Activated B cell treated with CpG ODN at 0.5 μM for 24 hours (primary cell): ENCODE results near the gene ATRN. TPM values are rescaled to one million over a fixed set of nuclear protein-coding genes. Genes with fewer than 3 reads are reported as not detected.
"Not testable (repeated sequence)": the region's sequence is repeated elsewhere in the genome, so short reads cannot be mapped to it uniquely, and the experiment has no call there.

Source experiments
- ATAC-seq: fragments of 200-7000 bp; cut with Tn5 transposase; one replicate; pipeline ENCODE4 v1.10.0; 2021; ENCODE audit warnings: low read depth, mild to moderate bottlenecking, moderate library complexity
- CTCF ChIA-PET: fragments of 350-600 bp; sonication (Branson Sonifier 250); formaldehyde crosslinking; loops from one replicate; lab custom pipeline; 2021; ENCODE audit warnings: antibody characterized with exemption; lab: Charles Lee
- POLR2A ChIA-PET: fragments of 350-600 bp; sonication (Branson Sonifier 250); formaldehyde crosslinking; loops from one replicate; lab custom pipeline; 2021; ENCODE audit warnings: antibody characterized with exemption; lab: Charles Lee
- DNase-seq: peaks from one replicate; pipeline ENCODE4 v3.0.0; 2022
- H3K27ac Mint-ChIP-seq: one replicate; pipeline ENCODE4 v1.8.0; 2020; ENCODE audit warnings: mixed read lengths
- H3K27me3 Mint-ChIP-seq: one replicate; pipeline ENCODE4 v1.8.0; 2021; ENCODE audit warnings: mixed read lengths
- H3K36me3 Mint-ChIP-seq: one replicate; pipeline ENCODE4 v1.8.0; 2021; ENCODE audit warnings: low read depth, mixed read lengths
- H3K4me1 Mint-ChIP-seq: one replicate; pipeline ENCODE4 v1.8.0; 2021; ENCODE audit warnings: mixed read lengths
- H3K4me3 Mint-ChIP-seq: one replicate; pipeline ENCODE4 v1.8.0; 2020; ENCODE audit warnings: mild to moderate bottlenecking, mixed read lengths
- H3K9me3 Mint-ChIP-seq: one replicate; pipeline ENCODE4 v1.8.0; 2020; ENCODE audit warnings: mixed read lengths
- CTCF ChIP-seq: fragments of 200-600 bp; IDR thresholded peaks from one replicate; pipeline ENCODE4 v1.8.0; 2022; ENCODE audit warnings: antibody characterized with exemption, mild to moderate bottlenecking
- intact Hi-C: fragments of 100-400 bp; cut with micrococcal nuclease; formaldehyde crosslinking; loops from one replicate; pipeline ENCODE4 v1.15.1; 2024
- total RNA-seq: library from RNA; stranded (reverse); gene quantifications from 2 replicates; pipeline ENCODE4 v1.2.3, GENCODE V29; 2022

The ATRN gene
- total RNA-seq, 1 donor from 2014 or later, result 13.0 TPM

- H3K27ac Mint-ChIP-seq, result no peak overlapping the region
- peaks cover 4% of the 10 kb centered on the region for H3K36me3 Mint-ChIP-seq
- no peak for TF ChIP-seq CTCF
- DNase-seq (no peak), ATAC-seq (no peak)
- CTCF ChIA-PET, result no interaction called here
- no peak overlapping the region for H3K4me3 Mint-ChIP-seq
- POLR2A ChIA-PET, result no interaction called here
- no peaks in the 10 kb centered on the region for H3K27me3 Mint-ChIP-seq
- intact Hi-C loops, result no loop called here
- H3K4me1 Mint-ChIP-seq, result no peaks in the 10 kb centered on the region
- no peaks in the 10 kb centered on the region for H3K9me3 Mint-ChIP-seq
Measured at GRCh38 chr20:3509064-3509463, 38.2 kb downstream of the ATRN start.

- Mint-ChIP-seq H3K9me3 (no peaks in the 10 kb centered on the region), H3K4me3 (no peak overlapping the region), H3K4me1 (no peaks in the 10 kb centered on the region), H3K27ac (no peak overlapping the region), H3K36me3 (peaks cover 4% of the 10 kb centered on the region), H3K27me3 (no peaks in the 10 kb centered on the region)
- CTCF ChIA-PET, result no interaction called here
- DNase-seq (no peak), ATAC-seq (no peak)
- intact Hi-C loops, result no loop called here
- POLR2A ChIA-PET, result no interaction called here
- TF ChIP-seq CTCF, result no peak
Measured at GRCh38 chr20:3510110-3510509, 39.3 kb downstream of the ATRN start.

- H3K27me3 Mint-ChIP-seq, ATAC-seq, intact Hi-C loops, CTCF ChIA-PET, H3K27ac Mint-ChIP-seq, POLR2A ChIA-PET, H3K36me3 Mint-ChIP-seq, DNase-seq, H3K9me3 Mint-ChIP-seq, H3K4me3 Mint-ChIP-seq, H3K4me1 Mint-ChIP-seq: not testable (repeated sequence)
Measured at GRCh38 chr20:3512239-3512638, 41.4 kb downstream of the ATRN start.

GRCh38 chr20:3514012-3514642 is 43.3 kb downstream of the ATRN start:
- Mint-ChIP-seq H3K9me3 (no peaks in the 10 kb centered on the region), H3K4me3 (no peak overlapping the region), H3K4me1 (no peaks in the 10 kb centered on the region), H3K27me3 (no peaks in the 10 kb centered on the region), H3K27ac (no peak overlapping the region), H3K36me3 (peaks cover 4% of the 10 kb centered on the region)
- DNase-seq, result no peak
- CTCF ChIA-PET, result no interaction called here
- no peak for ATAC-seq
- POLR2A ChIA-PET, result no interaction called here
- intact Hi-C loops, result no loop called here
- TF ChIP-seq CTCF, result no peak

- Mint-ChIP-seq H3K9me3 (no peaks in the 10 kb centered on the region), H3K4me3 (no peak overlapping the region), H3K36me3 (peaks cover 10% of the 10 kb centered on the region), H3K27ac (no peak overlapping the region), H3K4me1 (no peaks in the 10 kb centered on the region), H3K27me3 (no peaks in the 10 kb centered on the region)
- DNase-seq, result no peak
- CTCF ChIA-PET, result no interaction called here
- no peak for ATAC-seq
- POLR2A ChIA-PET, result no interaction called here
- intact Hi-C loops, result no loop called here
- TF ChIP-seq CTCF, result no peak
Measured at GRCh38 chr20:3515379-3516170, 44.8 kb downstream of the ATRN start.
